Neural cell (in vitro differentiated cells): ENCODE data around the gene MAGI2. TPM values are rescaled to one million over a fixed set of nuclear protein-coding genes. Genes with fewer than 3 reads are reported as not detected.

Source experiments
- H2AFZ ChIP-seq: fragments of 200-600, 300-800 bp; sonication (generic), shearing (Covaris generic); 2 replicates; pipeline ENCODE4 v1.6.0; 2014; ENCODE audit warnings: low read depth, mild to moderate bottlenecking, antibody characterized with exemption, low read length, moderate library complexity
- H3F3A ChIP-seq: fragments of 200-600 bp; shearing (Covaris generic); 2 replicates; pipeline ENCODE4 v1.6.1; 2016; ENCODE audit warnings: mild to moderate bottlenecking, moderate library complexity, mixed read lengths, antibody characterized with exemption, low read length; ENCODE audit not compliant: insufficient read depth, poor library complexity, severe bottlenecking
- H3K27ac ChIP-seq: fragments of 200-600, 300-800 bp; sonication (generic), shearing (Covaris generic); 2 replicates; pipeline ENCODE4 v1.5.1; 2014; ENCODE audit warnings: mild to moderate bottlenecking, low read length, moderate library complexity
- H3K27me3 ChIP-seq: fragments of 300-800, 200-600 bp; sonication (generic), shearing (Covaris generic); 2 replicates; pipeline ENCODE4 v1.6.0; 2014; ENCODE audit warnings: mild to moderate bottlenecking, low read depth, low read length, moderate library complexity; ENCODE audit not compliant: insufficient read depth
- H3K36me3 ChIP-seq: fragments of 300-800, 200-600 bp; sonication (generic), shearing (Covaris generic); 2 replicates; pipeline ENCODE4 v1.5.1; 2014; ENCODE audit warnings: mild to moderate bottlenecking, antibody characterized with exemption, low read length, moderate library complexity; ENCODE audit not compliant: insufficient read depth
- H3K4me2 ChIP-seq: fragments of 300-800, 200-600 bp; sonication (generic), shearing (Covaris generic); 2 replicates; pipeline ENCODE4 v1.6.0; 2014; ENCODE audit warnings: mild to moderate bottlenecking, low read length
- H3K4me3 ChIP-seq: fragments of 300-800, 200-600 bp; sonication (generic), shearing (Covaris generic); 2 replicates; pipeline ENCODE4 v1.5.1; 2014; ENCODE audit warnings: mild to moderate bottlenecking, low read length, moderate library complexity
- H3K79me2 ChIP-seq: fragments of 200-600 bp; shearing (Covaris generic); replicated peaks from 2 replicates; pipeline ENCODE4 v1.6.0; 2014; ENCODE audit warnings: mild to moderate bottlenecking, low read length, moderate library complexity; ENCODE audit not compliant: insufficient read depth
- H3K9ac ChIP-seq: fragments of 300-800, 200-600 bp; sonication (generic), shearing (Covaris generic); 2 replicates; pipeline ENCODE4 v1.6.1; 2016; ENCODE audit warnings: mild to moderate bottlenecking, low read length, mixed read lengths
- H3K9me2 ChIP-seq: fragments of 200-600 bp; shearing (Covaris generic); 2 replicates; pipeline ENCODE4 v1.6.1; 2016; ENCODE audit warnings: mild to moderate bottlenecking, low read length, mixed read lengths; ENCODE audit not compliant: insufficient read depth
- H3K9me3 ChIP-seq: fragments of 200-600, 300-800 bp; sonication (generic), shearing (Covaris generic); 2 replicates; pipeline ENCODE4 v1.6.1; 2016; ENCODE audit warnings: mild to moderate bottlenecking, mixed run types, low read length, moderate library complexity, mixed read lengths
- H4K20me1 ChIP-seq: fragments of 200-600 bp; shearing (Covaris generic); 2 replicates; pipeline ENCODE4 v1.6.1; 2016; ENCODE audit warnings: mild to moderate bottlenecking, mixed run types; ENCODE audit not compliant: insufficient read depth
- EP300 ChIP-seq: fragments of 450-650 bp; conservative IDR thresholded peaks from 2 replicates; pipeline ENCODE4 v1.6.1; 2014; ENCODE audit warnings: antibody characterized with exemption, mild to moderate bottlenecking, moderate library complexity; ENCODE audit not compliant: poor library complexity, severe bottlenecking
- EZH2 ChIP-seq: fragments of 200-600, 300-800 bp; shearing (Covaris generic), sonication (generic); IDR thresholded peaks from 2 replicates; pipeline ENCODE4 v1.6.1; 2014; ENCODE audit warnings: antibody characterized with exemption, low read length, borderline replicate concordance, mild to moderate bottlenecking; ENCODE audit not compliant: insufficient read depth, poor library complexity, severe bottlenecking
- MXI1 ChIP-seq: fragments of 450-650 bp; conservative IDR thresholded peaks from 2 replicates; pipeline ENCODE4 v1.6.1; 2014; ENCODE audit warnings: antibody characterized with exemption, mild to moderate bottlenecking; ENCODE audit not compliant: poor library complexity, severe bottlenecking
- POLR2AphosphoS5 ChIP-seq: IDR thresholded peaks from 2 replicates; pipeline ENCODE4 v1.6.1; 2012
- RAD21 ChIP-seq: fragments of 450-650 bp; conservative IDR thresholded peaks from 2 replicates; pipeline ENCODE4 v1.6.1; 2014; ENCODE audit warnings: antibody characterized with exemption, mild to moderate bottlenecking, moderate library complexity
- TAF1 ChIP-seq: IDR thresholded peaks from 2 replicates; pipeline ENCODE4 v1.6.1; 2012; ENCODE audit warnings: low read depth
- polyA plus RNA-seq: library from polyadenylated mRNA; depleted of rRNA; stranded (reverse); fragments of >200 nt; gene quantifications from 2 replicates; pipeline ENCODE4 v1.2.3, GENCODE V29; 2014
- TF ChIP-seq, protein P1 (sequence below): IDR thresholded peaks from 2 replicates; pipeline ENCODE4 v1.6.1; 2012; ENCODE audit warnings: borderline replicate concordance
- TF ChIP-seq, protein P2 (sequence below): fragments of 450-650 bp; IDR thresholded peaks from 2 replicates; pipeline ENCODE4 v1.5.1; 2014; ENCODE audit warnings: antibody characterized with exemption, mild to moderate bottlenecking, moderate library complexity; ENCODE audit not compliant: poor library complexity, severe bottlenecking

MAGI2 gene
- polyA plus RNA-seq, 1 donor from 2014 or later: 19.3 TPM

DNA sequence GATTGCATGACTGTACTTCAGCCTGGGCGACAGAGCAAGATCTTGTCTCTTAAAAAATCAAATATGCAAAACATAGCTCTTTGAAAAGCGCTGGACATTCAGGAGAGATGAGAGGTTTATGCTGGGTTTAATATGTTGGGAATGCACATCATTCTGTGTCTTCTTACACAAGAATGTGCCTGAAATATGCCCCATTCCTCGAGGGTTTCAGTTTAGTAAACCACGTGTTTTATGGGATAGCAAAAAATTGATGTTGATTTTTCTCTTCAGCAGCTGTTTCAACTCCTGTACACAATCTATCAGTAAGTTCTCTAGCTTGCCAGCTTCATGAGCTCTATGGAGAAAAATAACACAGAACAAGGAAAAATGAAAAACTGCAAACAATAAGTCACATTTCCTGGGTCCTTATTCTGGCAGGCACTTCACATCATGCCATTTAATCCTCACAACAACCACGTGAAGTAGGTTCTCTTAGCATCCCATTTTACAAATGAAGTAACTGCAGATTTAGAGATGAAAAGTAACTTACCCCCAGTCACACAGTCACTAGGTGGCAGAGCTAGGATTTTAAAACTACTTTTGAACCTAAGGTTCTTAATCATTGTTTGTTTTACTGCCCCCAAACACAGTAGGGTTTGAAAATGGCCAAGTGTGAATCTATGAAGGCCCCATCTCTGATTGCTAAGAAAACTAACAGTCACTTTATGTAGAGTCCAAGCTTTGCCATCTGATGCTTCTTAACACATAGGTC, 1231.3 kb downstream of the MAGI2 start:
- no peaks in the 10 kb centered on the region for H4K20me1 ChIP-seq
- no peak overlapping the region for H3K4me2 ChIP-seq
- no peak overlapping the region for H3K9ac ChIP-seq
- H3K36me3 ChIP-seq: no peaks in the 10 kb centered on the region
- H3K79me2 ChIP-seq: no peaks in the 10 kb centered on the region
- H3K9me2 ChIP-seq: no peaks in the 10 kb centered on the region
- TF ChIP-seq RAD21: no peak
- TF ChIP-seq, protein P1, sequence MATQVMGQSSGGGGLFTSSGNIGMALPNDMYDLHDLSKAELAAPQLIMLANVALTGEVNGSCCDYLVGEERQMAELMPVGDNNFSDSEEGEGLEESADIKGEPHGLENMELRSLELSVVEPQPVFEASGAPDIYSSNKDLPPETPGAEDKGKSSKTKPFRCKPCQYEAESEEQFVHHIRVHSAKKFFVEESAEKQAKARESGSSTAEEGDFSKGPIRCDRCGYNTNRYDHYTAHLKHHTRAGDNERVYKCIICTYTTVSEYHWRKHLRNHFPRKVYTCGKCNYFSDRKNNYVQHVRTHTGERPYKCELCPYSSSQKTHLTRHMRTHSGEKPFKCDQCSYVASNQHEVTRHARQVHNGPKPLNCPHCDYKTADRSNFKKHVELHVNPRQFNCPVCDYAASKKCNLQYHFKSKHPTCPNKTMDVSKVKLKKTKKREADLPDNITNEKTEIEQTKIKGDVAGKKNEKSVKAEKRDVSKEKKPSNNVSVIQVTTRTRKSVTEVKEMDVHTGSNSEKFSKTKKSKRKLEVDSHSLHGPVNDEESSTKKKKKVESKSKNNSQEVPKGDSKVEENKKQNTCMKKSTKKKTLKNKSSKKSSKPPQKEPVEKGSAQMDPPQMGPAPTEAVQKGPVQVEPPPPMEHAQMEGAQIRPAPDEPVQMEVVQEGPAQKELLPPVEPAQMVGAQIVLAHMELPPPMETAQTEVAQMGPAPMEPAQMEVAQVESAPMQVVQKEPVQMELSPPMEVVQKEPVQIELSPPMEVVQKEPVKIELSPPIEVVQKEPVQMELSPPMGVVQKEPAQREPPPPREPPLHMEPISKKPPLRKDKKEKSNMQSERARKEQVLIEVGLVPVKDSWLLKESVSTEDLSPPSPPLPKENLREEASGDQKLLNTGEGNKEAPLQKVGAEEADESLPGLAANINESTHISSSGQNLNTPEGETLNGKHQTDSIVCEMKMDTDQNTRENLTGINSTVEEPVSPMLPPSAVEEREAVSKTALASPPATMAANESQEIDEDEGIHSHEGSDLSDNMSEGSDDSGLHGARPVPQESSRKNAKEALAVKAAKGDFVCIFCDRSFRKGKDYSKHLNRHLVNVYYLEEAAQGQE: no peak
- TF ChIP-seq, protein P2, sequence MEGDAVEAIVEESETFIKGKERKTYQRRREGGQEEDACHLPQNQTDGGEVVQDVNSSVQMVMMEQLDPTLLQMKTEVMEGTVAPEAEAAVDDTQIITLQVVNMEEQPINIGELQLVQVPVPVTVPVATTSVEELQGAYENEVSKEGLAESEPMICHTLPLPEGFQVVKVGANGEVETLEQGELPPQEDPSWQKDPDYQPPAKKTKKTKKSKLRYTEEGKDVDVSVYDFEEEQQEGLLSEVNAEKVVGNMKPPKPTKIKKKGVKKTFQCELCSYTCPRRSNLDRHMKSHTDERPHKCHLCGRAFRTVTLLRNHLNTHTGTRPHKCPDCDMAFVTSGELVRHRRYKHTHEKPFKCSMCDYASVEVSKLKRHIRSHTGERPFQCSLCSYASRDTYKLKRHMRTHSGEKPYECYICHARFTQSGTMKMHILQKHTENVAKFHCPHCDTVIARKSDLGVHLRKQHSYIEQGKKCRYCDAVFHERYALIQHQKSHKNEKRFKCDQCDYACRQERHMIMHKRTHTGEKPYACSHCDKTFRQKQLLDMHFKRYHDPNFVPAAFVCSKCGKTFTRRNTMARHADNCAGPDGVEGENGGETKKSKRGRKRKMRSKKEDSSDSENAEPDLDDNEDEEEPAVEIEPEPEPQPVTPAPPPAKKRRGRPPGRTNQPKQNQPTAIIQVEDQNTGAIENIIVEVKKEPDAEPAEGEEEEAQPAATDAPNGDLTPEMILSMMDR: no peak
- TF ChIP-seq POLR2AphosphoS5: no peak
- TF ChIP-seq EZH2: no peak
- TF ChIP-seq EP300: no peak
- TF ChIP-seq TAF1: no peak
- TF ChIP-seq MXI1: no peak
- H3K9me3 ChIP-seq: no peaks in the 10 kb centered on the region
- no peak overlapping the region for H2AFZ ChIP-seq
- no peaks in the 10 kb centered on the region for H3K27me3 ChIP-seq
- no peak overlapping the region for H3K4me3 ChIP-seq
- H3K27ac ChIP-seq: no peak overlapping the region
- no peaks in the 10 kb centered on the region for H3F3A ChIP-seq

DNA sequence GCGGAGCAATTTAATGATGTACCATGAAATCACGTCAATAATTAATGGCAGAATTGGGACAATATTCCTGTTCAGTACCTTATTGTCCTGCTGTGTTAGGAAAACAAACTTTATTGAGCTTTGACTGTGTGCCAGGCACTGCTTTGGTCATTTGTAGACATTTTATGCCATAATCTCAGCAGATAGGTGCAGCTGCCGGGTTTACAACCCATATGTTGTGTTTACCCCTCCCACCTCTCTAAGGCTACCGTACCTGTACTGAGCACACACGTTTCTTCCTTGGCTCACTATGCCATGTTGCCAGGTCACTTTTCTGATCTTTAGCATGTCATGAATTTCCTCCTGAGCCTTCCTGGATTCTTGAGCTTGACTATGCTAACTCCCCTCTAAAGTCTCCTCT, 1232.7 kb downstream of the MAGI2 start:
- H4K20me1 ChIP-seq: no peaks in the 10 kb centered on the region
- no peak for TF ChIP-seq TAF1
- no peak for TF ChIP-seq RAD21
- TF ChIP-seq, protein P2: no peak
- no peak for TF ChIP-seq MXI1
- TF ChIP-seq, protein P1: no peak
- no peak for TF ChIP-seq EZH2
- TF ChIP-seq EP300: no peak
- H3K4me3 ChIP-seq: no peak overlapping the region
- no peak overlapping the region for H3K4me2 ChIP-seq
- H3K36me3 ChIP-seq: no peaks in the 10 kb centered on the region
- no peaks in the 10 kb centered on the region for H3F3A ChIP-seq
- no peaks in the 10 kb centered on the region for H3K9me2 ChIP-seq
- H3K27ac ChIP-seq: no peak overlapping the region
- H3K79me2 ChIP-seq: no peaks in the 10 kb centered on the region
- H2AFZ ChIP-seq: no peak overlapping the region
- no peaks in the 10 kb centered on the region for H3K27me3 ChIP-seq
- no peak overlapping the region for H3K9ac ChIP-seq
- no peaks in the 10 kb centered on the region for H3K9me3 ChIP-seq
